G401 (cell line): ENCODE measurements around the gene NT5E. TPM values are rescaled to one million over a fixed set of nuclear protein-coding genes. Genes with fewer than 3 reads are reported as not detected.
"Not testable (repeated sequence)": the region's sequence is repeated elsewhere in the genome, so short reads cannot be mapped to it uniquely, and the experiment has no call there.

Source experiments
- DNase-seq: peaks from one replicate; pipeline ENCODE4 v3.0.0-alpha.2; 2015; ENCODE audit warnings: low spot score
- in situ Hi-C: cut with HindIII; loops from 2 replicates; pipeline ENCODE4 v1.10.0; 2016; ENCODE audit warnings: low sequenced_read_pairs, mixed read lengths
- total RNA-seq: library from RNA; depleted of rRNA; stranded (reverse); fragments of >200 nt; shearing (Covaris generic); gene quantifications from 2 replicates; pipeline ENCODE4 v1.2.3, GENCODE V29; 2014; rRNA removed

NT5E gene
- total RNA-seq, result 11.0 and 11.5 TPM in 2 replicates

GRCh38 chr6:85449818-85450759 lies at the start of gene NT5E:
Gene NT5E (plus strand): TSS chr6:85450083. CDS start chr6:85450140, 57 bp downstream.
- in situ Hi-C loops, result no loop called here
- DNase-seq, result no peak

GRCh38 chr6:85400331-85400730 lies 49.6 kb upstream of the NT5E start:
- in situ Hi-C loops, result no loop called here
- no peak for DNase-seq

GRCh38 chr6:85401186-85402021 lies 48.5 kb upstream of the NT5E start:
- no peak for DNase-seq
- in situ Hi-C loops, result no loop called here

GRCh38 chr6:85402071-85402470 lies 47.8 kb upstream of the NT5E start:
- in situ Hi-C loops, result no loop called here
- no peak for DNase-seq

DNA sequence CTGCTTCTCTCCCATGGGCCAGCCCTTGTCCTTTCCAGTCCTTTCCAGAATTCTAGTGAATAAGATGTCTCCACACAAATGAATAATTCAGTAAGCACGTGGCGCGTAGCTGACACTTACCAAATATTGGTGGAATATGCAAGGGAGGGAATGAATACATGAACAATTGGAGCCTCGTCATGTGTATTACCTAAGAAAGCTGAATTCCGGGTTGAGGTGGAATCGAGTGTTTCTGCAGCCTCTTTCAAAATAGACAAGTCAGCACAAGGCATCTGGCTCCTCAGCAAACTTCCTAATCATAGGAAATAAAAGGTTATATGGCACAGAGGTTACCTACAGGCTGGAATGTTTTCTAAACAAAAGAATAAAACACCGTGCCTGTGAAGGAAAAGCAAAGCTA lies 47.0 kb upstream of the NT5E start:
- in situ Hi-C loops, result no loop called here
- DNase-seq, result no peak

DNA sequence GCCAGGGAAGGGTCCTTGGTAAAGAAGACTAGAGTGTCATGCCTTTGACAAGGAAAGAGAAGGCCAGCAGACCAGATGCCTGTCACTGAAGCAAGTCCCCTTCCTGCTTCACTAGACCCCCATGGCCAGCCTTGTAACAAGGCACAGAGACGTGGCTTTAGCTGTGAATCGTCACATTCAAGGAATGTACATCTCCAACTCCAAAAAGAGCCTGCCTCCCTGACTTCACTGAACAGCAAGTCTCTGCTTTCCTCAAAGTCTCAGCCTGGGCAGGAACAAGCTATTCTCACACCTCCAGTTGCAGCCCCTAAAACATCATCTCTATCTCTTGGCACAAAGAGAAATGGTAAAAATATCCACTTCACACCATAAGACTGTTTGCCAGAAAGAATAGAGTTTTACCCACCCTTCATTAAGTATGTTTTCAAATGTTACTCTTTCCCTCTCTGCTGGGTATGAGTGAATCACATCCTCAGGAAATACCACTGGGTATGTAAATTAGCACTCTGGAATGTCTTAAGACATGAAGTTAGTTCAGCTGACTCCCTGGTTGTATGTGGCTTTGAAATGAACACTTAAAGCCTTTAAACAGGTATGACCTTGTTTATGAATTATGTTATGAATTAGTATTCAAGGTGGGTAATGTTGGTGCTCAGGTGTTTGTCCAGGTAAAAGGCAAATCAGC lies 46.4 kb upstream of the NT5E start:
- no peak for DNase-seq
- in situ Hi-C loops, result no loop called here

DNA sequence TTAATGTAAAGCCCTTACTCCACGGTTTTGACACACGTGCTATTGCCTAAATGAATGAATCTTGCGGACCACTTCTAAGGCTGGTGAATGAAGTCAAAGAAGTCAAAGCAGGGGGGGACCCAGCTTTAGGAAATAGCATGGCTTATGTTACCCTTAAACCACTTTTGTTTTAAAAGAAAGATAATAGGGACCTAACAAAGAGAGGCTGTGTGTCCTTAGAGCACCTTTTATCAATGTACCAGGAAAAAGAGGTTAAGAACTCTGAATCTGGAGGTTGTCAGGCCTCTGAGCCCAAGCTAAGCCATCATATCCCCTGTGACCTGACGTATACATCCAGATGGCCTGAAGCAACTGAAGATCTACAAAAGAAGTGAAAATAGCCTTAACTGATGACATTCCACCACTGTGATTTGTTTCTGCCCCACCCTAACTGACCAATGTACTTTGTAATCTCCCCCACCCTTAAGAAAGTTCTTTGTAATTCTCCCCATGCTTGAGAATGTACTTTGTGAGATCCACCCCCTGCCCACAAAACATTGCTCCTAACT lies 45.8 kb upstream of the NT5E start:
- DNase-seq, result not testable (repeated sequence)

DNA sequence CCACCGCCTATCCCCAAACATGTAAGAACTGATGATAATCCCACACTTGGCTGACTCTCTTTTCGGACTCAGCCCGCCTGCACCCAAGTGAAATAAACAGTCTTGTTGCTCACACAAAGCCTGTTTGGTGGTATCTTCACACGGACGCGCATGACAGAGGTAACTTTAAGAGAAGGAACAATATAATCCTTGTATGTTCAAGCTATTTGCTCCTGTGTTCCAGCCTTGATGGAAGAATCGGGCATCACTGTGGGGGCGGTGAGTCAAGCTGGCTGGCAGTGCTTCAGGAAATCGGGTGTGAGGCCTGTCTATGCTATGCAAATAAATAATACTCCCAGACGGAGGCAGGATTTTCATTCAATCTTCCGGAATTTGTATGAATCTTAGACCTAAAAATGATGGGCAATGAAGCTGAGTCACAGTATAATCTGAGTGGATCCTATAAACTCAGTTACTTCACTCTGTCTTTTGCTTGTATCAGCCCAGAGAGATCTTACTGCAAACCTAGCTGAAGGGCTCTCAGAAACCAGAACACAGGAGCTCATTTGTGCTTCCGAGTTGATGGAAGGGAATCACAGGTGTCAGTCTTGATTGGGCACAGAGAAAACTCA lies 45.2 kb upstream of the NT5E start:
- in situ Hi-C loops, result no loop called here
- DNase-seq, result no peak

More for the DNA sequence above, 45.8 kb upstream of the NT5E start:
- in situ Hi-C loops, result not testable (repeated sequence)

DNA sequence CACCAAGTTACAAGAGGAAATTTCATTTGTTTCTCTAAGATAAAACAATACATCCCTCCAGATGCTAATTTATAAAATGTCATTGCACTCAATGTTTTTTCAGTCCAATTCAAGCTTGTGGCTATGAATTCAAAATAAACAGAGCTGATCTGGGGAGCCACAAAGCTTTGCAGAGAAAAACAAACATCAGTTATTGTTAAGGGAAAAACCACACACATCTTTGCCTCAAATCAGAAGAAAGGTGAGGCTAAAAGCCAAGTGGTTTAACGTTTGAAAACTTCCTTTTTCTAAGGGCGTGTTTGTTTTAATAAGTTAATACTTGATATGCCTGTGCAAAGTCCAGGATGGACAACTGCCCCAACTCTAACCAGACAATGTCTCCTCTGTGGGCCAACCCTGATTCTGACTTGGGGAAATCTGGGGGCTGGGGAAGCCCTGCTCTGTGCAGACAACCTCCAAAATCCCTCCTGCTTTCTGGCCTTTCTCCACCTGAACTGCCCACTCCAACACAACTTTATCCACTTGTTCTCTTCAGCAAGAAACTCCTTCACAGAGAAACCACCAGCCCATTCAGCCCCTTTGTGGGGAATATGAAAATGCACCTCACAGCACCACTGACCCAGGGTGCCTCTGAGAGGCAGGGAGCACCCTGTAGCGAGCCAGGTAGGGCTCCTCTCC lies 44.6 kb upstream of the NT5E start:
- no peak for DNase-seq
- in situ Hi-C loops, result no loop called here

GRCh38 chr6:85405853-85406198 lies 44.1 kb upstream of the NT5E start:
- in situ Hi-C loops, result no loop called here
- no peak for DNase-seq

GRCh38 chr6:85406641-85407075 lies 43.2 kb upstream of the NT5E start:
- in situ Hi-C loops, result no loop called here
- DNase-seq, result no peak

- DNase-seq, result no peak
- in situ Hi-C loops, result no loop called here
Measured at GRCh38 chr6:85408039-85408438, 41.8 kb upstream of the NT5E start.

- DNase-seq, result no peak
- in situ Hi-C loops, result no loop called here
Measured at GRCh38 chr6:85412911-85413430, 36.9 kb upstream of the NT5E start.

- in situ Hi-C loops, result no loop called here
- no peak for DNase-seq
Measured at GRCh38 chr6:85416049-85416448, 33.8 kb upstream of the NT5E start.

DNA sequence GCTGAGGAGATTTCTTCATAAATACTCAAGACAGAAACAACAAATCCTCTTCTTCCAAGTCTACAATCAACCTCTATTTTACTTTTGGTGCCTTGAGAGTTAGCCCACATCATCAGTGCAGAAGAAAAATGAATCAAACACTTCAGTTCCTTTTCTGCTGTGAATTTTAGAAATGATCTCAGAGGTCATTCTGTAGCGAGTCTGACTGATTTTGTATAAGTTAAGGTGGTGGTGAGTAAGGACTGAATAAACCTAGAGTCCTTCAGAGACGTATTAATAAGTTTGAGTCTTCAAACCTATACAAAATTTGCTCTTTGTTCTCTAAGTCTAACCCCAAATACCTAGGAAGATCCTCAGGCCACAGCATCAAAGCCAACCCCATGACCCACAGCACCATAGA lies 33.1 kb upstream of the NT5E start:
- in situ Hi-C loops, result no loop called here
- DNase-seq, result no peak

GRCh38 chr6:85417336-85417735 lies 32.5 kb upstream of the NT5E start:
- no peak for DNase-seq
- in situ Hi-C loops, result no loop called here

DNA sequence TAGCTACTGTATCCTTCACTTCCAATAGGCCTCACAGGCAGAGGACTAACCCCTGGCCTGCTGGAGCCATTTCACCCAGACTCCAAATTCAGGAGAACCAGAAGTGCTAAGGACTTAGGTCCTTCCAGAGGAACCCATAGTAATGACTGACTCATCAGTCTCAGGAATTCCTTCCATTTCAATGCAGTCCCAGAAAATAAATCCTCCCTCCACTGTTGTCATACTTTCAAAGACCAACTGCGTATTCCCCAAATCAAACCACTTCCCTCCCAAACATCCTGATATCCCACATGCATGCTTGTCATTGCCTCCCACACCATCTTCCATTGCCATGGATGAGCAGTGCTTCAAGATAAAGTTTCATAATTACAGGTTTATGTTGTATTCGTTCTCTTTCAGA lies 31.8 kb upstream of the NT5E start:
- DNase-seq, result no peak
- in situ Hi-C loops, result no loop called here

DNA sequence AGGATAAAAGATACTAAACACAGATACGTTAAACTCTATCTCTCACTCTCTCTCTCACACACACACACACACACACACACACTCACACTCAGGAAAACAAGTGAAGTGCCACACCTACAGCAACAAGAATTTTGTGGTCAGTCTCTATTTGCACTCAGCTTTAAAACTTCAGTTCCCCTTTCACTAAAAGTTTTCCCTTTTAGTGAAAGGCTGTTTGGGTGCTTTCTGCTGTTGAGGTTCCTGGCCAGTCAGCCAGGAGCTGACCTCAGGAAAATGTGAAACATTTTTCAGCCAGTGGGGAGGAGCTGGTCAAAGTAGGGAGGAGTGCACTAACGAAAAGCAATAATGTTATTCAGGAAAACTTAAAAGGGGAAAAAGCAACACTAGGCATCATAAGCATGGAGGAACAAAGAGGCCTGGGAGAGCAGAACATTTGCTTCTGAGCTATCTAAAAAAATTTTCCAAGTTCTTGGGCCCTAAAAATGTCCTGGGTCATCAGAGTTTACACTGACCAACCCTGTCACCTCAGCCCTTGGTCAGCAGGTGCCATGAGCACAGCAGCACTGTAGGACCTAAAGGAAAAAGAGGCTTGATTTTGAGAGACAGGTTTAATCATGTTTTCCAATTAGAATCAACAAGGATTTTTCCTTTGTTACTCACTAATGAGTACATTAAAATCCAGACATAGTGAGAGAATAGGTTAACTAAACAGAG lies 30.7 kb upstream of the NT5E start:
- no peak for DNase-seq
- in situ Hi-C loops, result no loop called here
